Activated CD4-positive, alpha-beta T cell treated with anti-CD3 and anti-CD28 coated beads, Interleukin-2, amount 50 U/mL, for 24 hours (primary cell): ENCODE data around the gene COMMD6.

Experiments
- DNase-seq, 2 donors: peaks; one replicate each; pipeline ENCODE4 v3.0.0-alpha.2; 2020; ENCODE audit warnings: low read depth in 1 of 2, low spot score in 1 of 2

Gene COMMD6

DNA sequence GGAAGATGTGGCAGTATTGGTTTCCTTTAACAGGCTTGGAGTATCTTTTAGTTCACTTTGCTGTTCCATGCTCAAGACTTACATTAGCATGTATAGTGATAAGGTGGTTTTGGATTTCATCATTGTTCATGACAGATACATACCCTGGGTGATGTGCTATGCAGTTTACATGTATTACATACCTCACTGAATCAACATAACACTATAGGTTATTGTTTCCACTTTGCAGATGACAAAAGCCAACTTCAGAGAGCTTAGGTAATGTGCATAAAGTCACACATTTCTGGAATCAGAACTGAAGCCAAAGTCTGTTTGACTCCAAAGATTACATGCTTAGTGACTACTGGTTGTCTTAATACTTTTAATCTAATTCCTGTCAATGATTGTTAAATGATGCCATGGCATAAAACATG is 7.1 kb downstream of the COMMD6 start:
- no peak for DNase-seq

DNA sequence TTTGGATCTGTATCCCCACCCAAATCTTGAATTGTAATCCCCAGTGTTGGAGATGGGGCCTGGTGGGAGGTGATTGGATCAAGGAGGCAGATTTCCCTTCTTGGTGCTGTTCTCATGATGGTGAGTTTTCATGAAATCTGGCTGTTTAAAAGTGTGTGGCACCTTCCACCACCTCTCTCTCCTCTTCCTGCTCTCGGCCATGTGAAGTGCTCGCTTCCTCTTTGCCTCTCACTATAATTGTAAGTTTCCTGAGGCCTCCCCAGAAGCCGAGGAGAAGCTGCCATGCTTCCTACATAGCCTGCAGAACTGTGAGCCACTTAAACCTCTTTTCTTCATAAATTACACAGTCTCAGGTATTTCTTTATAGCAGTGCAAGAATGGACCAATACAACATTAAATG is 15.7 kb downstream of the COMMD6 start:
- DNase-seq, result no peak

DNA sequence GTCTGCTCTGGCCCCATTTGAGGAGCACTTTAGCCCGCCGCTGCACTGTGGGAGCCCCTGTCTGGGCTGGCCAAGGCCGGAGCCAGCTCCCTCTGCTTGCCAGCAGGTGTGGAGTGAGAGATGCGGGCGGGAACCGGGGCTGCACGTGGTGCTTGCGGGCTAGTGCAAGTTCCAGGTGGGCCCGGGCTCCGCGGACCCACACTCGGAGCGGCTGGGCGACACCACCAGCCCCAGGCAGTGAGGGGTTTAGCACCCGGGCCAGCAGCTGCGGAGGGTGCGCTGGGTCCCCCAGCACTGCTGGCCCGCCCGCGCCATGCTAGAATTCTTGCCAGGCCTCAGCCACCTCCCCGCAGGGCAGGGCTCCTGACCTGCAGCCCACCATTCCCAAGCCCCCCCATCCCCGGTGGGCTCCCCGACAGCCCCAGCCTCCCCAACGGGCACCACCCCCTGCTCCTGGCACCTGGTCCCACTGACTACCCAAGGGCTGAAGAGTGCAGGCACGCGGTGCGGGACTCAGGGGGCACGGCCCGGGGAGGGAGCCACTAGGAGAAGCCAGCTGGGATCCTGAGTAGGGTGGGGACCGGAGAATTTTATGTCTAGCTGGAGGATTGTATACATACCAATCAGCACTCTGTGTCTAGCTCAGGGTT is 19.1 kb downstream of the COMMD6 start:
- DNase-seq, result no peak

DNA sequence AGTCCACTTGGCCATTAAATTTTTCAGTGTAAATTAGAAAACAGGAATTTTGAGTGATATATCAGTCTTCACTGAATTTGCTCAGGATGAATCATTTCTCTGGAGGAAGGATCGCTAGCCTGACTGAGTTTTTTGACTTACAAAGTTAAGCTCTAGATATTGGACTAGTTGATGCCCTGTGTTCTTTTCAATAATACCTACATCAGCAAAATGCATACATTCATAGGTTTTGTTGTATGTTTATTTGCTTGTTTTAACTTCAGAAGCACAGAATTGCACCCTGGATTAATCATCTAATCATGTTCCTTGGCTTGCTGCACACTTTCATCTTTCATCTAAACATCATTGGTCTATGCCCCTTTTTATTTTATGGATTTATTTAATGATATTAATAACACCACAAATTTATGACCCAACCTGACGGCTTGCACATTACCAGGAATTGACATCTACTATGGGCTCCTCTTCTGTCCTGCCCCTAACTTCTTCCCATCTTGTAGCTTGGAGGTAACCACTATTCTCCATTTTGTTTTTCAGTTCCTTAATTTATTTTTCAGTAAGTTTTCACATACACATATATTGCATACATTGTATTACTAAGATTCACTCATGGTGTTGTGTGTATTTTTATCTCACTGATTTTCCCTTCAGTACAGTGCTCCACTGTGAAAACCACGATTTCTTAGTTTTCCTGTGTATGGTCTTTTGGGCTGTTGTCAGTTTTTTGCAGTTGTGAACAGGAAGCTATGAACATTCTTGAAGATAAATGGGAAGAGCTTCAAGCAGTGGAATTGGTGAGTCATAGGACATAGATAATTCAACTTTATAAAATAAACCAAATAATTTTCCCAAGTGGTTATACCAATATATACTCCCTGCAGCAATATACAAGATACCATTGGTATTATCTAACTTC is 23.3 kb downstream of the COMMD6 start:
- DNase-seq, result no peak

DNA sequence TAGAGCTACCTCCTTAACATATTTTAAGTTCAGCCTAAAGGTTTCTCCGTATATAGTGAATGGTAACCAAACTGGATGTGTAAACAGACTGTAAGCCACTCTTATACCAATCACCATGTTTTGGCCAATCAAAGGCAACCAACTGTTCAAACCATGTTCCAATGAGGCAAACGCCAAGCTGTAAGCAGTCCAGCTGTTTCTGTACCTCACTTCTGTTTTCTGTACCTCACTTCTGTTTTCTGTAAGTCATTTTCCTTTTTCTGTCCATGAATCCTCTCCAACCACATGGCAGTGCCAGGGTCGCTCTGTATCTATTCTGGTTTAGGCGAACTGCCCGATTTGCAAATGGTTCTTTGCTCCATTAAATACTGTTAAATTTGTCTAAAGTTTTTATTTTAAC is 24.4 kb downstream of the COMMD6 start:
- no peak for DNase-seq

DNA sequence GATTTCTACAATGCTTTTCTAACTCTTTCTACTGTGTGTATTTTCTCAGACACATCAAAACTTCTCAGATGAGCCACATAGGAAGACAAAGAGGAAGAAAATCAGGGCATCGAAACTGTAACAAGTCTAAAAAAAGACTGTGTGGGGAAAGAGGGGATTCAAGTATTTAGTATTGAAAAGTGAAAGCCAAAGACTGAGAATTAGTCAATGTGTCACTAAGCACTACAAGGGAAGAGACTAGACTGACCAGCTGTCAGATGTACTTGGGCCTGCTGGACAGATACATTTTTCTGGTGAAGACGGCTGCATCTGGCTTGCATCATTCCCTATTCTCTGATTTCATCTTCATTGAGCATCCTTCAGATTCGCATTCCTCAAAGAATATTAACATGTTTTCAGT is 25.4 kb downstream of the COMMD6 start:
- no peak for DNase-seq

DNA sequence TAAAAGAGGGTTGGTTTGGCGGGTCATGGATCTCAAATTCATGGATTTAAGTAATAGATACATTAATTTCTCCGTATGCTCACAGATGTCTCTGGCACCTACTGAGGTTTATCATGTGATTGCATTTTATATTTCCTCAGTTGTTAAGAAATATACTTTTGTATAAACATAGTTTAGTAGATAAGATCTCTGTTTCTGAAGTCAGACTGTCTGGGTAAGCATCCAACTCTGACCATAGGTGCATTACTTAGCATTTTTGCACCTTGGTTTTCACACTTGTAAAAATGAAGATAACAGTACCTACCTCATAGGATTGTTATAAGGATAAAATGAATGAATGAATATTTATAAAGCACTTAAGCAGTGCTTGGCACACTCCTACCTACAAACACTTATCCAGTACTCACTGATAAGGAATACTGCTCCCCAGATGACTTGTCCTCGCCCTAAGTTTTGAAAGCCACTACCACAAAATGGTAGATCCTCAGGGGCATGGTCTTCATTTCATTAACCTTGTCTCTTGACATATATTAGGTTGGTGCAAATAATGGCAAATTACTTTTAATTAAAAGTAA is 26.5 kb downstream of the COMMD6 start:
- DNase-seq, result no peak

DNA sequence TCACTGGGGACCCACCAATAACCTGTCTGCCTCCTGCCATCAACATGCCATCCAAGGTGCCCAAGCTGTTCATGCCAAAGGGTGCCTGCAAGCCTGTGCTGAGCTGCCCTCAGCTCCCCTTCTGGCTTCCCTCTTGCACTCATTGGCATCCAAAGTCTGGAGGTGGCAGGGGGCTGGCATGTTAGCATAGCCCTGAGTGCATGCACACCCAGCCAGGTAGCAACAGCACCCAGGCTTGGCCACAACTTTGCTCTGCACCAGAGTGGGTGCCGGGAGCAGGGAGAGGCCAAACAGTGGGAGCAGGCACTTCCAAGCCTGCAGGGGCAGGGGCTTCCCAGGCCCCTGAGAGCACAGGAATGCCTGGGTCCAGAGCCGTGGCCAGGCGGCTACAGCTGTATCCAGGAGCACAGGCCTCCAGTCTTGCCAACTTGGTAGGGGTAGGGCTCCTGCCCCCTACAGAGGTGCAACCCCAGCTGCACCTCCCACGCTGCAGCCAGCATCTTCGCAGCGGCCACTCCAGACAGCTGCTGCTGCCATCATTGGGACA is 29.6 kb downstream of the COMMD6 start:
- DNase-seq, result no peak

DNA sequence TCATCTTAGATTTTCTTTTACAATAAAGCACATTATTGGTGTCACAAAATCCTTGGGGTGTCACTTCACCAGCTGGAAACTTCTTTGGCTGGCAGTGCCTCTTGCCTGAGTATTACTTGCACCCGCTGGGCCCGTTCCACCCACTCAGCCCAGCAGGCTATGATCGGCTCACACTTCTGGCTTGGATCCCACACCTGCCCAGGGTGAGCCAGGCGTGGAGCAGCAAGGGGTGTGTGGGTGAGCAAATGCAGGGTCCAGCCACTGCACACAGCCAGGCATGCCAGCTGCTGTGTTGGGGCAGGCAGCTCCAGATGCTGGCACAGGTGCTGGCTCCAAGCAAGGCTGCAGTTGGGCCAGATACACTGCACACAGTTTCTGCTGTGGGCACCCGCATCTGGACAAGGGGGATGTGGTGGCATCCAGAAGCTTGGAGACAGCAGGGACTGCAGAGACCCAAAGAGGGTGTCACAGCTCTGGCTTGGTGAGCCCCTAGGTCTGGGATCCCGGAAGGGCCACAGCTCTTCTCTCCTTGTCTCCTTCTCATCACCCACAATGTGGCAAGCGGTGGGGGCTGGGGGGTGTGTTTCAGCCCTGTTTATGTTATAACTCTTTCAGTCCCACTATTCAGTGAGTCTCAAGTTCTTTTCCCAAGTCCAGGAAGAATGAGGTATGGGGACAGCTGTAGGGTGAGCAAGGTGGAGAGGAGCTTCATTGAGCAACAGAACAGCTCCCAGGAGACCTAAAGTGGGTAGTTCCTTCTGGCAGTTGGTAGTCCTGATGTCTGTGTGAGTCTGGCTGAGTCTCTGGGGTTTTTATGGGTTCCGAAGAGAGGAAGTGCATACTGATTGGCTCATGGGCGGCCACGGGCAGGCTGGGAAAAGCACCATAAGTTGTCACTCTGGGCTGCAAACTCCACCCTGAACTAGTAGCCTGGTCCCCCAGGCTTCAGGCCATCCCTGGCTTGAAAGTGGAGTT is 30.3 kb downstream of the COMMD6 start:
- DNase-seq, result no peak

DNA sequence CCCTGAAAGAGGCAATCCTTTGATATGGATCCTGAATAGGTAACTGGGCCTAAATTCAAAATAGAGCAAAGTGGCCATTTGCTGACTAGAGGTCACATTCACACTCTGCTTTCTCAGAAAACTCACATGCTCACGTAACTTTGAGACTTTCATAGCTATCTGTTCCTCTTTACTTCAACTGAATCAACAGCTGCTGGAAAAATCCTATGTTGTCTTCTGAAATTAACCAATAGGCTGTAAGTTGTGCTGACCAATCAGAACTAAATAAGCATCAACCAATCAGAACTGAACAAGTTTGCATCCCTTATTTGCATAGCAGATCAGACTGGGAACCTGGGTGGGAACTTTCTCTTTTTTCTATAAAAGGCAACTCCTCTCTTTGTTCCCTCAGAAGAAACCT is 31.6 kb downstream of the COMMD6 start:
- no peak for DNase-seq

DNA sequence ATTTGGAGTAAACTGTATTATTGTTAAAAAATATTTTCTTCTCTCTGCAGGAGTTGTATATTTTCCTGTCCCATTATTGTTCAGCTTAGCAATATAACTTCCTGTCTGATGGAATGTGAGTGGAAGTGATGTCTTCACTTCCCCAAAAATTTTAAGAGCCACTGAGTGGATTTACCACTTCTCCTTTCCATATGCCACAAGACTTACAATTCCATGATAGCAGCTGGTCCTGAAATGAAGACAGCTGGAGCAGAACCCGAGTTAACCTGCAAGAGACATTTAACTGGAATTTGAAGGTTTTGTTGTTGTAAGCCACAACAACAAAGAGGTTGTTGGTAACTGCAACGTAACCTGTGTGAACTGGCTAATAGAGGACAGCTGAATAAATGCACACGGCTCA is 32.3 kb downstream of the COMMD6 start:
- no peak for DNase-seq

DNA sequence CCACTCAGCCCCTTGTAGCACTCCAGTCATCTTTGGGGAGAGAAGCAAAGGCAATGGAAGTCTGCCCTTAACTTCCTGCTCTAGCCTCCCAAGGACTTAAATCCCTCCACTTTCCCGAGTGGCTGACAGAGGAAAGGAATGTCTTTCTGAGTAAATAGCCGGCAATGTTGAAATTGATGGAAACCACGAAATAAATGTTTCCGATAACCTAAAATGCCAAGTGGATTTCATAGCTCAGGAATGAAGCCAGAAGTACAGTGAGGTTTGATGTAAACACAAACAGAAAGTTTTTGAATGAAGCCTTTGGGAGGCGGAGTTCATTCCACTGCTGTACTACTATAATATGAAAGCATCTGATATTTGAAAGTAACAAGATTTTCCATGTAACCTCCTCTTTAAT is 41.7 kb downstream of the COMMD6 start:
- no peak for DNase-seq

DNA sequence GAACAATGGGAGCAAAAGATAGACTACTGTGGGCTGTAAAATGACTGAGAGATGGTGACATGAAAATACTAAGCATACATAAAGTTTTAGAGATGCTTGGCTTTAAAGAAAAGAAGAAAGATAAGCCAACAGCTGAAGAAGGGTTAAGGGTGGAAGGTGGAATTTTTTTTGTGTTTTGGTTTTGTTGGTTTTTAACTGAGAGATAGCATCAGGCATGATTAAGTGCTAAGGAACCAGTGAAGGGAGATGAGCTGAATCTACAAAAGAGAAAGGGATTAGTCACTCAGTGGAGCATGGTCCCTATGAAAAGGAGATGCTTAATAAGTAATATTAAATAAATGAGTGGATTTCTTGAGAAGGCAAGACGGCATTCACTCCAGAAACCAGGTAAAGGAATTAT is 43.1 kb downstream of the COMMD6 start:
- no peak for DNase-seq

DNA sequence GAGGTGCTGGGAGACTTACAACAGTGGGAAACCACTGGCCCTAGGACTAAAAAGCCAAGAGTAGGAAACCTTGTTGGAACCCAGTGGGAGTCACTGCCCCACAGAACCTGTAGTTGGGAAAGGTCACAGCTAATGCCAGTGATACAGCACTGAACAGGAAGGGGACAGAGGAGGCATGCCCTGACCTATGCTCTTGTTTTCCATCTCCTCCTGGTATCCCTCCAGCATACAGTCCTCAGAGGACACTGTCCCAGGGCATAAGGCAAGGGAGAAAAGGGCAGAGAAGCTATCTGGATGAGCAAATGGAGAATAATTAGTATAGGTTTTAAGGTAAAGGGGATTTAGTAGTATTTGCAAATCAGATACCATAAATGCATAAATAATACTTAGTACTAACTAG is 44.5 kb downstream of the COMMD6 start:
- DNase-seq, result no peak

DNA sequence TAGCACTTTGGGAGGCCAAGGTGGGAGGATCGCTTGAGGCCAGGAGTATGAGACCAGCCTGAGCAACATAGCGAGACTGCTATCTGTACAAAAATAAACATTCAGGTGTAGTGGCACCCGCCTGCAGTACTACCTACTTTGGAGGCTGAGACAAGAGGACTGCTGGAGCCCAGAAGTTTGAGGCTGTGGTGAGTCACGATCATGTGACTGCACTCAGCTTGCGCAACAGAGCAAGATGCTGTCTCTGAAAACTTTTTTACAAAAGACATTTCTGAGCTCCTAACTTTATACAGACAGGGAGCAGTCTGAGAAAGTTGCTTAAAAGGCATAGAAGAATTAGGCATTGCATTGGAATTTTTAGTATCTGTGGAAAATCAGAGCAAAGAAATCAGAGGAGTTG is 45.3 kb downstream of the COMMD6 start:
- no peak for DNase-seq

DNA sequence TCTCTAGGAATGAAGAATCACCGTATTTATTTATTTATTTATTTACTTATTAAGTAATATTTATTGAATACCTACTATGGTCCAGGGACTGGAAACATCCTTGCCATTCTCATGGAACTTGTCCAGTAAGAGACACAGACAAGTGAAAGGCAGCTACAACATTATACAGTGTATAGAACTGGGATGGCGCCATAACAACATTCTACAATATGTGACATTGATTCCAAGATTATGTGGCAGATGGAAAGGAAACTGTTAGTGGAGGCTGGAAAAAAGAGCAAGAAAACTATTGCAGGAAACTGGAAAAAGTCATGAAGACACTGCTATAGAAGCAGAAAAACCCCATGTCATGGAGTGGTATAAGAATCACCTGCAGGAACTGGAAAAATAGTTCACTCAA is 46.3 kb downstream of the COMMD6 start:
- no peak for DNase-seq

DNA sequence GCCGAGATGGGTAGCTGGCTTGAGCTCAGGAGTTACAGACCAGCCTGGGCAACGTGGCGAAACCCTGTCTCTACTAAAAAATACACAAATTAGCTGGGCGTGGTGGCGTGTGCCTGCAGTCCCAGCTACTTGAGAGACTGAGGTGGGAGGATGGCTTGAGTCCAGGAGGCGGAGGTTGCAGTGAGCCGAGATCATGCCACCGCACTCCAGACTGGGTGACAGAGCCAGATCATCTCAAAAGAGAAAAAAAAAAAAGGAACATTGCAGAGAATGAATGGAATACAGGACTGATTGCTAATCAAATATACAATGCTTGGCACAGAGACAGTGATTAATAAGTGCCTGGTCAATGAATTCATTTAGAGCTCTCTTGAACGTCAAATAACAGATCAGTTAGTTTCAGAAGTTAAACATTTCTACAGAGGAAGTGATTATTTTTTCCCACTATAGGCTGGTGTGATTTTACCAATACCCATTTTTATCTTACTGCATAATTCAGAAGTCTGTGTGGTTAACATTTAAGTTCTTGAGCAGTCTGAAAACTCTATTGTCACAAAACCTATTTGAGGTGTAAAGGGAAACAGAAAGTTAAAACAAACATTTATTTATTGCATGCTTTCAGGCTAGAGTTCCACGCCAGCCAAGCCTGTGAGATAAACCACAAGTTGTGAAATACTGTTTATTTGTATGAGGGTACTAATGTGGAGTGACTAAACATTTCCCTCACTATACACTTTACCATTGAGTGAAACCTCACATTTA is 48.0 kb downstream of the COMMD6 start:
- DNase-seq, result no peak

DNA sequence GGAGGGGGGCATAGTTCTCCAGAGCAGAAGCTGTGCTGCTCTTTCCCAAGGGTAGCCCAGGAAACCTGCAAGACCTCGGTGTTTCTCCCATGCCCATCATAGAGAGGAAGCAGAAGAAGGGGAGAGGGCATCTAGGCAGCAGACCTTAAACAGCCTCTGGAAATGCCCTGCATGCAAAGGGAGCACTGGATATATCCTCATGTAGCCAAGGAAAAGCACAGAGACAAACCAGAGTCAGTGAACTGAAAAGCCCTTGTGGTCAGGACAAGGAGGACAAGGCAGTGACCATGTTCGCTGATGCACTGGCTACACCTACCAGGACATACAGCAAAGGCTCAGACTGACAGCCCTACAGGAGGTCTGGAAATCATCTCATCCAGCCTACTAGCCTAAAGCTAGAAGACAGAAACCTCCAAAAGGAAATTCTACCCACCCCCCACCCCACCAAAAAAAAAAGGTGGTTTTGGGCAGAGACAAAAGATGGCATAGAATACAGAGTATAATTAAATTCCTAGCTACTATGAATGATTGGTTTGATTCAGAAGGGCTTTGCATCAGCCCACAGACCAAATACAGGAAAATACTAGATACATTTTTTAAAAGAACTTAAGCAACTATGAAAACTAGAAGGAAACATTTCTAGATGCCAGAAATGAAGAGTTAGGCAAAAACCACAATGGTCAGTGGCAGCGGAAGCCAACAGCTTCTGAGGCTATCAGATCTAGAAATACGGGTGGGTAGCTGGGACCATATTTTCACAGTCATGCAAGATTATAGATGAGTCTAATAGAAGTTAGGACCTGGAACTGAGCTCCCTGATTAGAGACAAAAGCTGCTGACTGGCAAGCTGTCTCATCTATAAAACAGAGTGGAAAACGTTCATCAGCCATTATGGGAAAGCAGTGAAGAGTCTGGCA is 51.2 kb downstream of the COMMD6 start:
- DNase-seq, result no peak
